IgD-negative memory B cell (primary cell): ENCODE results near the gene CAPN3. TPM values are rescaled to one million over a fixed set of nuclear protein-coding genes. Genes with fewer than 3 reads are reported as not detected.
A peak's percentile ranks its signal among the peaks of the same experiment; 100 is the strongest.

Source experiments
- H3K27ac Mint-ChIP-seq, 3 donors: one replicate each; pipeline ENCODE4 v1.8.0; 2020 to 2022; ENCODE audit warnings: mild to moderate bottlenecking in 3 of 3, mixed read lengths in 3 of 3, moderate library complexity in 1 of 3
- H3K27me3 Mint-ChIP-seq: one replicate; pipeline ENCODE4 v1.8.0; 2021; ENCODE audit warnings: mixed read lengths
- H3K36me3 Mint-ChIP-seq: one replicate; pipeline ENCODE4 v1.8.0; 2020; ENCODE audit warnings: mild to moderate bottlenecking, mixed read lengths
- H3K4me1 Mint-ChIP-seq, 3 donors: one replicate each; pipeline ENCODE4 v1.8.0; 2020 to 2022; ENCODE audit warnings: mixed read lengths in 3 of 3, mild to moderate bottlenecking in 1 of 3
- H3K4me3 Mint-ChIP-seq, 4 donors: one replicate each; pipeline ENCODE4 v1.8.0; 2020 to 2022; ENCODE audit warnings: mild to moderate bottlenecking in 4 of 4, mixed read lengths in 4 of 4, moderate library complexity in 3 of 4
- H3K9me3 Mint-ChIP-seq, 3 donors: one replicate each; pipeline ENCODE4 v1.8.0; 2020 to 2021; ENCODE audit warnings: mixed read lengths in 3 of 3, mild to moderate bottlenecking in 1 of 3
- polyA plus RNA-seq: library from polyadenylated mRNA; unstranded; fragments of 300-500 nt; fragmentation: Illumina TruSeq; gene quantifications from one replicate; pipeline ENCODE4 v1.2.3, GENCODE V29; 2021

The CAPN3 gene
- polyA plus RNA-seq, 1 donor from 2014 or later = 1.3 TPM

GRCh38 chr15:42367041-42367440 is 7.7 kb downstream of the CAPN3 start:
- Mint-ChIP-seq H3K36me3 (peaks cover 7% of the 10 kb centered on the region), H3K27me3 (no peaks in the 10 kb centered on the region), H3K27ac (no peak overlapping the region)

DNA sequence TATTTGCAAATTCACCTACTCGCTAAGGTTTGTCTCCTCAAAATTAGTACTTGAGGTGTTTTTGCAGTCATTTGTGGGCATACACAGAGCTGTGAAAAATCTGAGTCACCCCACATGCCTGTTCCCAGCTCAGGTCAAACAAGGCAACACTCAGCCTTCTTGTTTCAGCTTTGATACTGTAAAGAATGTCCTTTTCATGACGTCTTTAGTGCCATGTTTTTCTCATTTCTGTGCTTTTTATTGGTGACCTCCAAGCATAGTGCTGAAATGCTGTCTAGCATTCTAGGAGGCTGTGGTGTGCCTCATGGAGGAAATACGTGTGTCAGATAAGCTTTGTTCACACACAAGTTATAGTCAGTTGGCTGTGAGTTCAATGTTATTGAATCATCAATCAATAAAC is 8.8 kb downstream of the CAPN3 start:
- no peaks in the 10 kb centered on the region for H3K27me3 Mint-ChIP-seq
- H3K9me3 Mint-ChIP-seq = no peaks in the 10 kb centered on the region
- no peak overlapping the region for H3K4me3 Mint-ChIP-seq
- H3K4me1 Mint-ChIP-seq = no peaks in the 10 kb centered on the region
- peaks cover 5% of the 10 kb centered on the region for H3K36me3 Mint-ChIP-seq
- H3K27ac Mint-ChIP-seq = no peak overlapping the region

More at GRCh38 chr15:42367041-42367440, 7.7 kb downstream of the CAPN3 start:
- H3K4me1 Mint-ChIP-seq = no peaks in the 10 kb centered on the region
- H3K9me3 Mint-ChIP-seq = no peaks in the 10 kb centered on the region
- no peak overlapping the region for H3K4me3 Mint-ChIP-seq

GRCh38 chr15:42371096-42371495 is 11.8 kb downstream of the CAPN3 start:
- Mint-ChIP-seq H3K36me3 (peaks cover 7% of the 10 kb centered on the region), H3K27ac (no peak overlapping the region), H3K4me3 (no peak overlapping the region), H3K4me1 (no peaks in the 10 kb centered on the region), H3K9me3 (no peaks in the 10 kb centered on the region), H3K27me3 (no peaks in the 10 kb centered on the region)

- H3K4me1 Mint-ChIP-seq = no peaks in the 10 kb centered on the region
- H3K27ac Mint-ChIP-seq = no peak overlapping the region
- peaks cover 18% of the 10 kb centered on the region for H3K36me3 Mint-ChIP-seq
These were observed 14.0 kb downstream of the CAPN3 start for GRCh38 chr15:42373274-42373673.

GRCh38 chr15:42373936-42374335 is 14.6 kb downstream of the CAPN3 start:
- H3K27me3 Mint-ChIP-seq = no peaks in the 10 kb centered on the region
- H3K4me1 Mint-ChIP-seq = no peaks in the 10 kb centered on the region
- peaks cover 20% of the 10 kb centered on the region for H3K36me3 Mint-ChIP-seq
- peaks cover 0 to 11% (median 3%) of the 10 kb centered on the region in 3 donors for H3K9me3 Mint-ChIP-seq
- H3K4me3 Mint-ChIP-seq = no peak overlapping the region
- H3K27ac Mint-ChIP-seq = peak overlapping the region in 1 of 3 donors; percentile 67

More at GRCh38 chr15:42373274-42373673, 14.0 kb downstream of the CAPN3 start:
- Mint-ChIP-seq H3K4me3 (no peak overlapping the region), H3K9me3 (peaks cover 0 to 5% (median 0%) of the 10 kb centered on the region in 3 donors), H3K27me3 (no peaks in the 10 kb centered on the region)

DNA sequence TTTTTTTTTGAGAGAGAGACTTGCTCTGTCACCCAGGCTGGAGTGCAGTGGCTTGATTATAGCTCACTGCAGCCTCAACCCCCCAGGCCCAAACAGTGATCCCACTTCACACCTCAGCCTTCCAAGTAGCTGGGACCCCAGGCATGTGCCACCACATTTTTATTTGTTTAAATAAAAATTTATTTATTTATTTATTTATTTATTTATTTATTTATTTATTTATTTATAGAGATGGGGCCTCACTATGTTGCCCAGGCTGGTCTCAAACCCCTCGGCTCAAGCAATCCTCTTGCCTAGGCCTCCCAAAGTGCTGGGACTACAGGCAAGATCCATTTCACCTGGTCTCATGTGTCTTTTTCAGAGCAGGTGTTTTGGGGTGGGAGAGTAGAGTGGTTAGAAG is 15.5 kb downstream of the CAPN3 start:
- Mint-ChIP-seq H3K27me3 (no peaks in the 10 kb centered on the region), H3K36me3 (peaks cover 25% of the 10 kb centered on the region), H3K4me3 (no peak overlapping the region), H3K4me1 (no peaks in the 10 kb centered on the region), H3K9me3 (peaks cover 3 to 11% (median 3%) of the 10 kb centered on the region in 3 donors), H3K27ac (no peak overlapping the region)

DNA sequence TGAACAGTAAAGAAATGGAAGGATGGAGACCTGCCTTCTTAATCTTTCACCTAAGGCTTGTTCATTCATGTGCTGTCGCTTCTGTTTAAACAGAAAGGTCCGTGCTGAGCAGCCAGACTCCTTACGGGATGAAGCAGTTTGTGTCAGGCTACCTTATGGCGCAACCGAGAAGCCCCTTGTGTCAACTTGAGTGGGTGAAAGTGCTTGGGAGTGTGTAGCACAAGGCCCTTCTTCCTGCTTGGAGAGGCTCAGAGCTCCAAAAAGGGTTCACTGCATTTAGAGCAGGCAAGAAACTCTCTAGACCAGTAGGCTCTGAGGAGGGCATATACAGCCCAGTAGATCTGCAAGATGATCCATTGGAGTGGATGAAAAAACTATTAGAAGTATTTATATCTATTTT is 16.0 kb downstream of the CAPN3 start:
- Mint-ChIP-seq H3K9me3 (peaks cover 3 to 11% (median 3%) of the 10 kb centered on the region in 3 donors), H3K4me1 (no peaks in the 10 kb centered on the region), H3K27ac (no peak overlapping the region), H3K36me3 (peaks cover 25% of the 10 kb centered on the region), H3K27me3 (no peaks in the 10 kb centered on the region), H3K4me3 (no peak overlapping the region)

GRCh38 chr15:42375941-42376340 is 16.6 kb downstream of the CAPN3 start:
- no peaks in the 10 kb centered on the region for H3K27me3 Mint-ChIP-seq
- peaks cover 25% of the 10 kb centered on the region for H3K36me3 Mint-ChIP-seq
- H3K27ac Mint-ChIP-seq = no peak overlapping the region
- H3K4me3 Mint-ChIP-seq = no peak overlapping the region
- H3K9me3 Mint-ChIP-seq = peaks cover 3 to 11% (median 3%) of the 10 kb centered on the region in 3 donors
- no peaks in the 10 kb centered on the region for H3K4me1 Mint-ChIP-seq

DNA sequence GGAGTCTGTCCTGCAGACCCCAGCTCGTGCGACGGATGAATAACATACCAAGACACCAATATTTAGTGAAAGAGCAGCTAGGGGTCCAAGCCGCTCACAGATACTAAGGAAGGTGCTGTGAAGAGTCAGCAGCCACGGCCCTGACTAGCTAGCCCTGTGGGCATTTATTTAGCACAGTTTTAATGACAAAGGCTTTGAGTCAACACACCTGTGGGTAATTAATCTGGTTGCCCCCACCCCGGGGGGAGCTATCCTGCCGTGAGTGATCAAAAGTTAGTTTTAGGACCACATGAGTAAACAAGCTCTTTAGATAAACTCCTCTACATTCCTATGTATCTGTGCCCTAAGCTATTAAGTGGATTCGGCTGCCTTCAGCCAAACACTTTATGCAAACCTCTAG is 18.7 kb downstream of the CAPN3 start:
- Mint-ChIP-seq H3K36me3 (peaks cover 28% of the 10 kb centered on the region), H3K27me3 (no peaks in the 10 kb centered on the region), H3K4me1 (no peaks in the 10 kb centered on the region), H3K4me3 (no peak overlapping the region), H3K27ac (no peak overlapping the region), H3K9me3 (peaks cover 3 to 11% (median 3%) of the 10 kb centered on the region in 3 donors)

- no peaks in the 10 kb centered on the region for H3K4me1 Mint-ChIP-seq
- peak overlapping the region in 1 of 3 donors; percentile 25 for H3K27ac Mint-ChIP-seq
- H3K9me3 Mint-ChIP-seq = no peaks in the 10 kb centered on the region
- no peak overlapping the region for H3K4me3 Mint-ChIP-seq
- H3K36me3 Mint-ChIP-seq = peaks cover 14% of the 10 kb centered on the region
- no peaks in the 10 kb centered on the region for H3K27me3 Mint-ChIP-seq
These were observed 25.3 kb downstream of the CAPN3 start for GRCh38 chr15:42384597-42384996.

GRCh38 chr15:42385206-42385979 is 26.1 kb downstream of the CAPN3 start:
- H3K36me3 Mint-ChIP-seq = peaks cover 13% of the 10 kb centered on the region
- no peaks in the 10 kb centered on the region for H3K4me1 Mint-ChIP-seq
- H3K27ac Mint-ChIP-seq = no peak overlapping the region

DNA sequence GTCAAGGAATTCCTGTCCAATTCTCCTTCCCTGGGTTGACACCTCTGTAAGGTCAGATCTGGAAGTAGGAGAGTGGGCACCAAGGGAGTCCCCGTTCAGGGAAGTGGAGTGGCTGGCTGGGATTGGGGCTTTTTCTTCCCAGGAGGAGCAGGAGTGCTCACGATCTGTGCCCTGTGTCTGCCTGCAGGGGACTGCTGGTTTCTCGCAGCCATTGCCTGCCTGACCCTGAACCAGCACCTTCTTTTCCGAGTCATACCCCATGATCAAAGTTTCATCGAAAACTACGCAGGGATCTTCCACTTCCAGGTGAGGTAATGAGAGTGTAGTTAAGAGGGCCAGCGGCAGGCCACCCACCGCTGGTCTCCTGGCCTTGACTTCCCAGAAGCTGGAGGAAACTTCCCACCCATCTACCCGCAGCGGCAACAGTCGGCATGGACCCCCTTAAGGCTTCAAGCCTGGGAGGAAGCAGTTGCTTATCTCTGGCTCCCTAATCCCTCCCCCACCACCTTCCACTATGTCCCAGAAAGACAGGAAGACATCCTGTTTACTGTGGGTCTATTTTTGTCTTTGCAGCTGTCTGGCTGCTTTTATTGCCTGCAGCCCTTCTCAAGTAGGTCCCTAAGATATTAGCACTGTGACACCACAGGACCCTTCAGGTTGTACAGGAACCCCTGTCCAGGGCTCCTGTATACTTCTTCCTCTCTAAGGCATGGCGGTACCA is 26.8 kb downstream of the CAPN3 start:
- Mint-ChIP-seq H3K27ac (no peak overlapping the region), H3K4me1 (no peaks in the 10 kb centered on the region), H3K9me3 (no peaks in the 10 kb centered on the region), H3K4me3 (no peak overlapping the region), H3K36me3 (peaks cover 13% of the 10 kb centered on the region), H3K27me3 (no peaks in the 10 kb centered on the region)

More at GRCh38 chr15:42385206-42385979, 26.1 kb downstream of the CAPN3 start:
- Mint-ChIP-seq H3K27me3 (no peaks in the 10 kb centered on the region), H3K9me3 (no peaks in the 10 kb centered on the region), H3K4me3 (no peak overlapping the region)

DNA sequence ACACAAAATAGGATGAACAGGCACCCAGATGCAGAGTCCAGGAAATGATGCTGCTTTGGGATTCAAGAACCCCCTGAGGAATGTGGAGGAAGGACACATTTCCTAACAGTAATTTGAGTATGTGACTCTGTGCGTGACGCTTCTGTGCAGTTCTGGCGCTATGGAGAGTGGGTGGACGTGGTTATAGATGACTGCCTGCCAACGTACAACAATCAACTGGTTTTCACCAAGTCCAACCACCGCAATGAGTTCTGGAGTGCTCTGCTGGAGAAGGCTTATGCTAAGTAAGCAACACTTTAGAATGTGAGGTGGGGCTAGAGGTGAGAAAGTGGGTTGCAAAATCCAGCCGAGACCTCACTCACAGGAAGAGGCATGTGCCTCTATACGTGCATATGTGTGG is 28.3 kb downstream of the CAPN3 start:
- Mint-ChIP-seq H3K36me3 (peaks cover 10% of the 10 kb centered on the region), H3K27me3 (no peaks in the 10 kb centered on the region), H3K4me3 (no peak overlapping the region), H3K27ac (no peak overlapping the region), H3K4me1 (no peaks in the 10 kb centered on the region), H3K9me3 (no peaks in the 10 kb centered on the region)

- Mint-ChIP-seq H3K36me3 (peaks cover 7% of the 10 kb centered on the region), H3K27ac (peak overlapping the region in 1 of 3 donors; percentile 39), H3K27me3 (no peaks in the 10 kb centered on the region), H3K9me3 (no peaks in the 10 kb centered on the region), H3K4me1 (no peaks in the 10 kb centered on the region), H3K4me3 (no peak overlapping the region)
These were observed 33.2 kb downstream of the CAPN3 start for GRCh38 chr15:42392309-42393024.

DNA sequence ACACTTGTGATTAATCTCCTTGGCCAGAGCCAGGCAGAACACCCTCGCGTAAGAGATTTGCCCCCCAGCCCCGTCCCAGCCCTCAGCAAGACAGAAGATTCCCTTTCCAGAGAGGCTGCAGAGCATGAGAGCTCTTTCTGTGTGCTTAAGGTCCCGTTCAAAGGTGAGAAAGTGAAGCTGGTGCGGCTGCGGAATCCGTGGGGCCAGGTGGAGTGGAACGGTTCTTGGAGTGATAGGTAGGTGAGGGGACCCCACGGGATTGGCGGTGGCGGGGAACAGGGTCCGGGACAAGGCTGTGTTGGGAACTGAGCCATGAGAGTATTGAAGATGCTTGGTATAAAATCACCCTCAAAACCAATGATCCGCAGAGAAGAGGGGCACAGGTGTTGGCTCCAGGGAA is 34.8 kb downstream of the CAPN3 start:
- no peaks in the 10 kb centered on the region for H3K4me1 Mint-ChIP-seq
- no peak overlapping the region for H3K27ac Mint-ChIP-seq
- peaks cover 3% of the 10 kb centered on the region for H3K36me3 Mint-ChIP-seq
- no peaks in the 10 kb centered on the region for H3K27me3 Mint-ChIP-seq
- no peaks in the 10 kb centered on the region for H3K9me3 Mint-ChIP-seq
- no peak overlapping the region for H3K4me3 Mint-ChIP-seq
